ENCODE data around the gene LGR6.

LGR6 gene

GRCh38 chr1:202200112-202200548, 6.5 kb downstream of the LGR6 start:
- DNase-seq: no peak

DNA sequence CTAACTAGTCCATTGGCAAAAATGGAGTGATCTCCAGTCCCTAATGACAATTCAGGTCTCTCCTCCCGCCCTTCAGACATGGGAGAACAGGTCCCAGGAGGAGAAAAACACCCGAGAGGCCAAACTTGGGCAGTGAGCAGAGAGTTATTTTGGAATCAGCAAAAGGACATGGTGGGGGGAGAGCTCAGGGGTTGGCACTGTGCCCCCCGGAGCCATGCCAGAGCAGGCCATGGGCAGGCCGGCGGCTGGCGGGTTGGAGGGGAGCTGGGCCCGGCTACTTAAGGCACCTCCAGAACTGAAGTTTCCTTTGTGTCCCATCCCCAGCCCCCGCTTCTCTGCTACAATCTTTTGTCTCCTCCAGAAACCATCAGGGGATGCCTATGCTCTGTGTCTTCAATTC, 7.1 kb downstream of the LGR6 start:
- DNase-seq: no peak

DNA sequence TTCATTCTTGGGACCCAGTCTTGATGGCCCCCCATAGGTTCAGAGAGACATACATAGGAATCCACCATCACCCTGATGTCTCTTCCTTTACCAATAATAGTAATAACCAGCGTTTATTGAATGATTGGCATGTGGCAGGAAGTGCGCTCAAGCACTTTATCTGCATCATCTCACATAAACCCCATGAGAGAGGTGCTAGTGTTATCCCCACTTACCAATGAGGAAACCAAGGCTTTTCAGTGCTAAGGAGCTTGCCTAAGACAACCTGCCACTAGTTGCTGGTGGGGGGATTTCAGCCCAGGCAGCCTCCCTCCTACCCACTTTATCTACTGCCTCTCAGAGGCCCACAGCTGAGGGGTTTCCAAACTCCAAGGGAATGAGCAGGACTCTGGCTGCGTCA, 7.7 kb downstream of the LGR6 start:
- DNase-seq: no peak

DNA sequence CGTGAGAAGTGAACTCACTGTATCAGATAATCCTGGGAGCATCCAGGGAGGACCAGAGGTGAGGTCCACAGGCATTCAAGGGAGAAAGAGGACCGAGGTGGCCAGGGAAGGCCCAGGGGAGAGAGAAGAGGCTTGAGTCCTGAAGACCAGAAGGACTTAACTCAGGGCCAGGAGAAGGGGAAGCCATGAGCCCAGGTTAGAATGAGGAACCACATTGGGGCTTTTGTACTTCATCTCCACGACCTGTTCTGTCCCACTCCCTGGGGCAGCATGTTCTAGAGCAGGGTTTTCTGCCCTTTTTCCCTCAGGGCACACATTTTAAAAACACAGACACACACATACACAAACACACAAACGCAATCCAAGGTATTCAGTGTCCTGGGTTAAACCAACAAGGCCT, 8.4 kb downstream of the LGR6 start:
- no peak for DNase-seq

GRCh38 chr1:202202500-202203168, 9.0 kb downstream of the LGR6 start:
- DNase-seq: no peak

DNA sequence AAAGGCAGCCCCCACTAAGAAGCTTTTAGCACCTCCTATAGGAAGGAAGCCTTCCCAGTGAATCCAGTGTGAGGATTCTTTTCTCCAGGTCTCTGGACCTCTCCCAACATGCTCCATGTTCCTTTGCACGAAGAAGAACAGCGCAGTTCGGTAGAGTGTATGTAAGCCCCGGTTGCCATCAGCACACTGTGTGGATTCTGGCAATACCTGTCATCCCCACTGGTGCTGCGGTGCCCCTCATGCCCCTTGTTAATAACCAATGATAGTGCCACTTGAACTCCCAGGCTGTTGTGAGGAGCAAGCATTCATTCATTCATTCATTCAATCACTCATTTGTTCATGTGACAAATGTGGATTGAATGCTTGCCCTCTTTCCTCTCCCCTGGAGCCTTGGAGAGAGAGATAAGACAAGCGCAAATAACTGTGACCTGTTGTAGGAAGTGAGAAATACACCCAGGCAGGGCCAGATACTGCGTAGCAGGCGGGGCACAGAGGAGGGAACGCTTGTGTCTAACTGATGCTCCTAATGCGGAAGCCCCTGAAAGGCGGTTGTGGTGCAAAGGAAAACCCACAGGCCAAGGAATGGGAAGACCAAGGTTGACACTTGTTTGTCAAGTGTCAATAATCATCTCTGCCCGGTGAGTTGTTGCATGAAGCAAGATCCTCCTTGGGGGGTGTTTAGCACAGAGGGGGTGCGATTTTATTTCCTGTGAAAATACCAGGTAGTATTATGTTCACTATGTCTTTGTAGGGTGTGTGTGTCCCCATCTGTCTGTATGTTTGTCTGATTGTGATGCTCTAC, 9.8 kb downstream of the LGR6 start:
- DNase-seq: no peak

- no peak for DNase-seq
Measured at GRCh38 chr1:202204065-202204464, 10.5 kb downstream of the LGR6 start.

DNA sequence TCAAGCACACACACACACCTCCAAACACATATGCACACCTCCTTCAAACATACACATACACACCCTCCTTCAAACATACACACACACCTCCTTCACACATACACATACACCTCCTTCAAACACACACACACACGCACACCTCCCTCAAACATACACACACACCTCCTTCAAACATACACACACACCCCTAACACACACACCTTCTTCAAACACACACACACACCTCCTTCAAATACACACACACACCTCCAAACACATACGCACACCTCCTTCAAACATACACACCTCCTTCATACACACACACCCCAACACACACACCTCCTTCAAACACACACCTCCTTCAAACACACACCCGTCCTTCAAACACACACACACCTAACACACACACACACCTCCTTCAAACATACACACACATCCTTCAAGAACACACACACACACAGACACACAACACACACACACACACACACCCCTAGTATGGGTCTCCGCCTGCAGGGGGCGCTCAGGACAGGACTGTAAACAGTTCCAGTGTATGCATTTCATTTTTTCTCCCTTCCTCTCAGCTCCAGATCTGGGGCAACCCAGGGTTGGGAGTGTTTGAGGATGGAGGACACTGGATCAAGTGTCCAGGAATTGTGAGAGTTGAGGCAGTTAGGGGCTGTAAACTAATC, 12.1 kb downstream of the LGR6 start:
- no peak for DNase-seq

DNA sequence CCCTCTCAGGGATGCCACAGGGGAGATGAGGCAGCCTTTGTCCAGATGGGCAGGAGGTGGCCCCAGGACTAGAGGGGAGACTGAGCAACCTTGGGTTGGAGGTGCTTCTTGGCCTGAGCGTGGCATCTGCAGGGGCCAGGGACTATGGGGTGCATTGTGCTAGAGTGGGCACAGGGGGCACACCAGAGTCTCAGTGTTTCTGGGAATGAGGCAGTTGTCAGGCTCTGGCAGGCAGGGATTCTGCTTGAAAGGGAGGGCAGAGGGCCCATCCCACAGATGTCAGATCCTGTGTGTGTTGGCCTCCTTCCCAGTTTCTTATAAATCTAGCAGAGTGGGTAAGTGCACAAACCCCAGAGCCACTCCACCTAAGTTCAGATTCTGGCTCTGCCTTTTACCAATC, 13.7 kb downstream of the LGR6 start:
- no peak for DNase-seq

GRCh38 chr1:202208351-202208857, 14.8 kb downstream of the LGR6 start:
- DNase-seq: no peak

DNA sequence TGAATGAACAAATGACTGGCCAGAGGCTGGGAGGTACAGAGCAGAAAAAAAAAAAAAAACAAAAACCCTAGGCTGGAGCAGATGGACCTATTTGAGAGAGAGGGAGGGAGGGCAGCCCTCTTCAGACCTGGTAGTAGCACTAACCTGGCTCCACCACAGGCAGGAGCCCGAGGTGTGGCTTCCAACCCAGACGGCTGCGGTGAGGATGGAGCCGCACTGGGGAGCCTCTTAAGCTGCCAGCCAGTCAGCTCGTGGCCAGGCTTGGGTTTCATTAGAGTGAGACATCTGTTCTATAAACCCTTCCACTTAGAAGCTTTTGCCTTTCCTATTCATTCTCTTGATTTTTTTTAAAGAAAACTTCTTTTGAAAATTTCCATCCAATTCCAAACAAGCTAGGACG, 16.8 kb downstream of the LGR6 start:
- DNase-seq: peak; percentile 60

GRCh38 chr1:202210969-202211368, 17.4 kb downstream of the LGR6 start:
- DNase-seq: no peak

GRCh38 chr1:202212787-202213186, 19.2 kb downstream of the LGR6 start:
- DNase-seq: no peak

DNA sequence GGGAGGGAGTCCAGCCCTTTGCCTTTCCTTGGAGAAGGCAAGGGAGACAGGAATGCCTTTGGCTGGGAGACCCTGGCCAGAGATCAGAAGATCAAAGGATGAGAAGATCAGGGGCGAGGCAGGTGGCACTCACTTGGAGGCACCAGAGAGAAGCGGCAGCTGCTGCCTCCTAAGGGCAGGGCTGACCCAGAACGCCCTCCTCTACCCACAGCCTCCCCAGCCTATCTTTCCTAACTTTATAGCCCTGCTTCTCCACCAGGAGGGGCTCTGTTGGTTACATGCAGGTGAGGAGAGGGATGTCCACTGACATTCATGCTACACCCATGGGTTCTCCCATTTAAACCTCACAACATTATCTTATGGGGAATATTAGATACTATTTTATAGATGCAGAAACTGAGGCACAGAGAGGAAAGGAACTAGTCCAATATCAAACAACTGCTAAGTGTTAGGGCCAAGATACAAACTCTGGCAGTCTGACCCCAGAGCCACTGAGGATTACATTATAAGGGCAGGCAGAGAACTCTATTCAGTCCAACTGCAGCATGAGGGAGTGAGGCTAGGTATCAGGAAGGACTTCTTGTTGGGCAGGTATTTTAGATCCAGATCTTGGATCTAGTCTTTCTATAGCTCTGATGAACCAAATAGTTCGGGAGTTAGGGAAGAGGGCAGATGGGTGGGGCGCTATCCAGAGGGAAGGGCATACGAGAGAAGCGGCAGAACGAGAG, 19.9 kb downstream of the LGR6 start:
- no peak for DNase-seq

DNA sequence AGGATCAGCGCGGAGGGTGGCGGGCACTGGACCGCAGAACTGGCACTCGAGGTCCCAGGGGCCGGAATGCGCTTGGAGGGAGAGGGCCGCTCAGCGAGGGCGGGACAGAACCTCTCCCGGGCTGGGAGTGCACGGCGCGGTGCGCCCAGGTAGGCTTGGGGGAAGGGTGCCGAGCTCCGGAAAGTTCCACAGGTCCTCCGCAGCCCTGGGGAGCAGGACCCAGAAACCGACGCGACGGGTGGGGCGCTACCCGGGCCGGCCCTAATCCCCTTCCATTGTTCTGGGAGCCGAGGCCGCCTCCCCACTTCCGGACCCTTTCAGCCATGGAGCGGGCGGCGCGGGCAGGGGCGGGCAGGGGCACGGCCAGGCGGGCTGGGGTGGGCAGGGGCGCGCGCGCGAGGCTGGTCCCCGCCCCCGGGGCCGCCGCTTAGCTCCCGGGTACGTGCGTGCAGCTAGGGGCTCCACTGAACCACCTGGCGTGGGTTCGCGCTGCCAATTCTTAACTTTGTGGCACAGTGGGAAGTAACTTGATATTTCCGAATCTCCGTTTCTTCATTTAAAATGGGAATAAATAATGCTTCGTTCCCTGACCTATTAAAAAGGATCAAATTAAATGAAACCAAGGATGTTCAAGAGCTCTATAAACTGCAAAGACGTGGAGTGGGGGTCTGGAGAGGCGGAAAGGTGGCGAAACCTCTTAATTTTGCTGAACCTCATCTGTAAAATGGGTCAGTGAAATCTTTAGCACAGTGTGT, 20.7 kb downstream of the LGR6 start:
- no peak for DNase-seq

GRCh38 chr1:202215472-202216130, 22.0 kb downstream of the LGR6 start:
- DNase-seq: no peak

DNA sequence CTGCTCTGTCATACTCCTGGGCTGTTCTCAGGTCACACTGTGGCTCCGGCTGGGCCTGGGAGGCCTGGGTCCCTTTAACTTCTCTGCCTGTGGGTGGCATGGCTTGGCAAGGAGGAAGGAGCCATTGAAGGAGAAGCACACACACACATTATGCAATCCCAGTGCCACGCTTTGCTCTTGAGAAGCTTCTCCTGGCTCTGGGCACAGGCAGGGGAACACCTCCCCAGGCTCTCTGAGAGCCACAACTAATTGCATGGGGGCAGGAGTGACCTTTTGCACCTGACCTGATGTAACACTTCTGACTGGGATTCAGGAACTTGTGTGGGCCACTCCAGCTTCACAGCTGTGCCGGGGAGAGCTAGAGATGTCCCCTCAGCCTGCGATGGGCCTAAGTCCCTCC, 23.1 kb downstream of the LGR6 start:
- no peak for DNase-seq

DNA sequence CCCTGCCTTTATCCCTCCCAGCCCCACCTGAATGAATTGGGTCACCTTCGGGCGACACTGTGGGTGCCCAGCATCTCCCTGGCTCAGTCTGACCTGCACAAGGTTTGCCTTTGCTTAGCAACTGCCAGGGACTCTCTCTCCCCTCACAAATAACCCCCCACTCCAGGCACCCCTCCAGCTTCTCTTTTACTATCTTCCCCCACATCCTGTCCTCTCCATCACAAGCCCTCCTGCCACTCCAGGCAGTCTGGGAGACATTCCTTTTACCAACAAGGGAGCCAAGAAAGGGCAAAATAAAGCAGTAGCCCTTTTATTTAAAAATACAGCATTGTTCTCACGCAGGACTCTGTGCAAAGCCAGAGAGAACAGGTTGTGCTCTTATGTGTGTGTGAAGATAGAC, 23.9 kb downstream of the LGR6 start:
- no peak for DNase-seq

GRCh38 chr1:202217951-202218350, 24.4 kb downstream of the LGR6 start:
- no peak for DNase-seq

DNA sequence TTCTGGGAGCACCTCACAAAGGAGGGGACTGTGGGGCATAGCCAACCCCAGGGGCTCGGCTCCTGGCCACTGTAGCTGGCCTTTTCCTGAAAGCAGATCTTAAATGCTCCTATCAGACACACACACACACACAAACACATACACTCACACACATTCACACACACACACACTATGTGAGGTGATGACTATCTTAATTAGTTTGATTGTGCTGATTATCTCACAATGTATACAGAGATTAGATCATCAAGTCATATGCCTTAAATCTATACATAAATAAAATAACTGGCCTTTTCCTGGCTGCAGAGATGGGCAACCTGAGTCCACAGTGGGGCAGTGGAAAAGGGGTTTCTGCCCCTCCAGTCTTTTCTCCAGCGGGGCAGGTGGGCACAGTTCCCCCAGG, 27.1 kb downstream of the LGR6 start:
- DNase-seq: no peak

Measured in NCI-H1092 (cell line).